Measurements from ENCODE around the gene GBE1.

DNA sequence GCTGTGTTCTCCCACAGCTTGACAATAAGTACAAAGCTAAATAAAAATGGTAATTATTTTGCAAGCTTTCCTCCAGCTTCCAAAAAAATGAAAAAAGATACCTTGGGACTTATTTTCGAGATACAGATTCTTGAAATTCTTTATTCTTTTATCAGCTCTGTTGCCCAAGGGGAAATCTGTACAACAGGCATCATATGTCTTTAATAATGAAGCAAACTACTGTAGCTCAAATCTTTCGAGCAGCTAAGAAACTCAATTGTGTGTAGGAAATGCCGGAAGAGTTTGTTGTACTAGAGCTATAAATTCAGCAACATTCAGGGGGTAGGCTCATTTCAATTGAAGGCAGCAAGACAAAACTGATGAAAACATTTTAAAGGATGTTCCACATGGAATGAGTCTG, 297.7 kb downstream of the GBE1 start:
- TF ChIP-seq, protein P1, sequence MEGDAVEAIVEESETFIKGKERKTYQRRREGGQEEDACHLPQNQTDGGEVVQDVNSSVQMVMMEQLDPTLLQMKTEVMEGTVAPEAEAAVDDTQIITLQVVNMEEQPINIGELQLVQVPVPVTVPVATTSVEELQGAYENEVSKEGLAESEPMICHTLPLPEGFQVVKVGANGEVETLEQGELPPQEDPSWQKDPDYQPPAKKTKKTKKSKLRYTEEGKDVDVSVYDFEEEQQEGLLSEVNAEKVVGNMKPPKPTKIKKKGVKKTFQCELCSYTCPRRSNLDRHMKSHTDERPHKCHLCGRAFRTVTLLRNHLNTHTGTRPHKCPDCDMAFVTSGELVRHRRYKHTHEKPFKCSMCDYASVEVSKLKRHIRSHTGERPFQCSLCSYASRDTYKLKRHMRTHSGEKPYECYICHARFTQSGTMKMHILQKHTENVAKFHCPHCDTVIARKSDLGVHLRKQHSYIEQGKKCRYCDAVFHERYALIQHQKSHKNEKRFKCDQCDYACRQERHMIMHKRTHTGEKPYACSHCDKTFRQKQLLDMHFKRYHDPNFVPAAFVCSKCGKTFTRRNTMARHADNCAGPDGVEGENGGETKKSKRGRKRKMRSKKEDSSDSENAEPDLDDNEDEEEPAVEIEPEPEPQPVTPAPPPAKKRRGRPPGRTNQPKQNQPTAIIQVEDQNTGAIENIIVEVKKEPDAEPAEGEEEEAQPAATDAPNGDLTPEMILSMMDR (IDR thresholded peaks at IDR 0.05): no peak
- no peak for TF ChIP-seq EZH2phosphoT487 (IDR thresholded peaks at IDR 0.05)

All from neural progenitor cell (in vitro differentiated cells).